SK-N-SH (cell line): ENCODE data around the gene KCNJ3. TPM values are rescaled to one million over a fixed set of nuclear protein-coding genes. Genes with fewer than 3 reads are reported as not detected.

Experiments used
- CTCF ChIA-PET: fragments of 300-600, 350-600 bp; formaldehyde crosslinking; extraction: SDS; loops from one replicate; lab custom pipeline; 2021; lab: Yijun Ruan, JAX
- POLR2A ChIA-PET: fragments of 350-600 bp; sonication (Branson Sonifier 250); formaldehyde crosslinking; extraction: SDS; loops from one replicate; lab custom pipeline; 2020; ENCODE audit warnings: antibody characterized with exemption, inconsistent platforms; lab: Yijun Ruan, JAX
- DNase-seq: peaks from one replicate; pipeline ENCODE4 v3.0.0; 2012
- H2AFZ ChIP-seq: fragments of 200-600 bp; sonication (generic); 2 replicates; pipeline ENCODE4 v1.8.1; 2016; ENCODE audit warnings: antibody characterized with exemption, mild to moderate bottlenecking, low read depth
- H3F3A ChIP-seq: fragments of 200-600 bp; sonication (generic); replicated peaks from 2 replicates; pipeline ENCODE3; 2016; ENCODE audit warnings: antibody characterized with exemption, mild to moderate bottlenecking; ENCODE audit not compliant: insufficient read depth
- H3K27ac ChIP-seq, 2 experiments: fragments of 200-500 bp in 1 of 2; fragments of 200-600 bp in 1 of 2; sonication (Bioruptor generic) in 1 of 2; sonication (generic), shearing (Covaris generic) in 1 of 2; 2 replicates each; pipeline versions ENCODE4 v1.5.1 to v1.6.1; 2014 to 2016; ENCODE audit warnings: low read depth in 2 of 2, inconsistent platforms in 1 of 2, low read length in 1 of 2, mild to moderate bottlenecking in 1 of 2, mixed read lengths in 1 of 2
- H3K27me3 ChIP-seq: fragments of 200-600 bp; sonication (generic), shearing (Covaris generic); 2 replicates; pipeline ENCODE4 v1.6.1; 2016; ENCODE audit warnings: mixed run types; ENCODE audit not compliant: insufficient read depth
- H3K36me3 ChIP-seq, 2 experiments: fragments of 200-500 bp in 1 of 2; fragments of 200-600 bp in 1 of 2; sonication (Bioruptor generic) in 1 of 2; sonication (generic) in 1 of 2; replicated peaks in 1 of 2; 2 replicates each; pipeline versions ENCODE3 to v1.5.1; 2014 to 2016; ENCODE audit warnings: low read length in 1 of 2, mild to moderate bottlenecking in 1 of 2; ENCODE audit not compliant: insufficient read depth in 2 of 2, control insufficient read depth in 1 of 2
- H3K4me1 ChIP-seq, 2 experiments: fragments of 200-500 bp in 1 of 2; fragments of 200-600 bp in 1 of 2; sonication (Bioruptor generic) in 1 of 2; sonication (generic), shearing (Covaris generic) in 1 of 2; 2 replicates each; pipeline versions ENCODE4 v1.5.1 to v1.6.1; 2014 to 2016; ENCODE audit warnings: low read depth in 1 of 2, low read length in 1 of 2, mixed run types in 1 of 2; ENCODE audit not compliant: insufficient read depth in 2 of 2, control insufficient read depth in 1 of 2
- H3K4me2 ChIP-seq: fragments of 200-600 bp; sonication (generic), shearing (Covaris generic); 2 replicates; pipeline ENCODE4 v1.6.1; 2017; ENCODE audit warnings: mixed run types
- H3K4me3 ChIP-seq, 2 experiments: fragments of 200-500 bp in 1 of 2; fragments of 200-600 bp in 1 of 2; sonication (Bioruptor generic) in 1 of 2; sonication (generic), shearing (Covaris generic) in 1 of 2; 2 replicates each; pipeline versions ENCODE4 v1.5.1 to v1.8.1; 2014 to 2016; ENCODE audit warnings: low read depth in 2 of 2, inconsistent platforms in 1 of 2, low read length in 1 of 2, mild to moderate bottlenecking in 1 of 2, mixed read lengths in 1 of 2, moderate library complexity in 1 of 2
- H3K79me2 ChIP-seq: fragments of 200-600 bp; sonication (generic); 2 replicates; pipeline ENCODE4 v1.8.1; 2017; ENCODE audit warnings: mild to moderate bottlenecking; ENCODE audit not compliant: insufficient read depth
- H3K9ac ChIP-seq: fragments of 200-600 bp; sonication (generic); 2 replicates; pipeline ENCODE4 v1.6.1; 2017; ENCODE audit warnings: mixed run types
- H3K9me2 ChIP-seq: fragments of 200-600 bp; sonication (generic); 2 replicates; pipeline ENCODE4 v1.6.1; 2017; ENCODE audit warnings: mixed run types
- H3K9me3 ChIP-seq: fragments of 200-600 bp; sonication (generic); 2 replicates; pipeline ENCODE4 v1.6.1; 2017; ENCODE audit warnings: mixed run types, mild to moderate bottlenecking, moderate library complexity
- H4K20me1 ChIP-seq: fragments of 200-600 bp; sonication (generic); 2 replicates; pipeline ENCODE4 v1.6.1; 2017; ENCODE audit warnings: mild to moderate bottlenecking, mixed run types; ENCODE audit not compliant: insufficient read depth
- CHD2 ChIP-seq: fragments of 150-350 bp; IDR thresholded peaks from 2 replicates; pipeline ENCODE4 v1.6.1; 2018; ENCODE audit warnings: low read length; ENCODE audit not compliant: partially characterized antibody
- CTCF ChIP-seq: fragments of 200-600 bp; sonication (generic); IDR thresholded peaks from 2 replicates; pipeline ENCODE4 v1.6.1; 2017; ENCODE audit warnings: antibody characterized with exemption, mild to moderate bottlenecking, moderate library complexity
- EP300 ChIP-seq, 2 experiments: IDR thresholded peaks; 2 replicates each; pipeline versions ENCODE4 v1.4.0 to v1.6.1; 2012; ENCODE audit warnings: borderline replicate concordance in 1 of 2, low read depth in 1 of 2, low read length in 1 of 2
- FOSL2 ChIP-seq: IDR thresholded peaks from 2 replicates; pipeline ENCODE4 v1.4.0; 2012; ENCODE audit warnings: low read depth, mild to moderate bottlenecking, moderate library complexity, borderline replicate concordance
- FOXM1 ChIP-seq: IDR thresholded peaks from 2 replicates; pipeline ENCODE4 v1.4.0; 2012; ENCODE audit warnings: low read depth, mild to moderate bottlenecking
- GATA2 ChIP-seq: sonication (generic); formaldehyde crosslinking; IDR thresholded peaks from 2 replicates; pipeline ENCODE4 v1.5.0; 2020; ENCODE audit warnings: mild to moderate bottlenecking, missing genetic modification reagents
- JUND ChIP-seq: IDR thresholded peaks from 2 replicates; pipeline ENCODE4 v1.4.0; 2012
- MAX ChIP-seq: IDR thresholded peaks from 2 replicates; pipeline ENCODE4 v1.4.0; 2012; ENCODE audit warnings: low read depth
- MEF2A ChIP-seq: IDR thresholded peaks from 2 replicates; pipeline ENCODE4 v1.4.0; 2012; ENCODE audit warnings: low read depth, borderline replicate concordance
- MXI1 ChIP-seq: IDR thresholded peaks from 2 replicates; pipeline ENCODE4 v1.6.1; 2012; ENCODE audit warnings: mild to moderate bottlenecking, low read depth, low read length, improper control_type of control experiment
- NFIC ChIP-seq: IDR thresholded peaks from 2 replicates; pipeline ENCODE4 v1.4.0; 2012; ENCODE audit warnings: borderline replicate concordance
- RAD21 ChIP-seq: IDR thresholded peaks from 2 replicates; pipeline ENCODE4 v1.6.1; 2012; ENCODE audit warnings: mild to moderate bottlenecking, low read length
- REST ChIP-seq: IDR thresholded peaks from 2 replicates; pipeline ENCODE4 v1.6.1; 2012; ENCODE audit warnings: mild to moderate bottlenecking, low read depth, low read length, moderate library complexity
- RXRA ChIP-seq: IDR thresholded peaks from 2 replicates; pipeline ENCODE4 v1.4.0; 2012; ENCODE audit warnings: low read depth, mild to moderate bottlenecking, borderline replicate concordance
- TAF1 ChIP-seq: IDR thresholded peaks from 2 replicates; pipeline ENCODE4 v1.6.1; 2012; ENCODE audit warnings: low read depth, mild to moderate bottlenecking, low read length, moderate library complexity, borderline replicate concordance
- TCF12 ChIP-seq: IDR thresholded peaks from 2 replicates; pipeline ENCODE4 v1.4.0; 2012
- USF1 ChIP-seq: IDR thresholded peaks from 2 replicates; pipeline ENCODE4 v1.4.0; 2012; ENCODE audit warnings: low read depth, borderline replicate concordance
- USF2 ChIP-seq: fragments of 150-350 bp; IDR thresholded peaks from 2 replicates; pipeline ENCODE4 v1.6.1; 2017; ENCODE audit warnings: antibody characterized with exemption, low read length, low read depth, borderline replicate concordance
- WGBS: methylation state at CpG from one replicate; pipeline ENCODE4 v1.1.6; 2017; ENCODE audit warnings: low lambda C conversion rate; 5-methylcytosine and 5-hydroxymethylcytosine counted together
- polyA plus RNA-seq, 3 experiments: library from polyadenylated mRNA; depleted of rRNA; stranded (reverse); fragments of >200 nt; gene quantifications; 2 replicates each; pipeline ENCODE4 v1.2.3, GENCODE V29; 2012

KCNJ3 gene
- polyA plus RNA-seq, 1 of the 3 experiments (the other 2 are of a cell fraction) = not detected

GRCh38 chr2:154846842-154847241 lies 148.3 kb downstream of the KCNJ3 start:
- Histone ChIP-seq H3K79me2 (no peaks in the 10 kb centered on the region), H3K9me3 (no peaks in the 10 kb centered on the region), H4K20me1 (no peaks in the 10 kb centered on the region), H3K9me2 (no peaks in the 10 kb centered on the region), H3K4me1 (no peaks in the 10 kb centered on the region), H3K27me3 (no peaks in the 10 kb centered on the region), H3F3A (no peaks in the 10 kb centered on the region), H3K4me2 (no peak overlapping the region), H3K9ac (no peak overlapping the region), H3K4me3 (no peak overlapping the region), H3K27ac (no peak overlapping the region), H2AFZ (no peak overlapping the region), H3K36me3 (no peaks in the 10 kb centered on the region)
- DNase-seq = no peak
- POLR2A ChIA-PET = no interaction called here
- 3% methylated on average over 1 of the region's 1 CpG for WGBS
- no peak for TF ChIP-seq TCF12
- TF ChIP-seq NFIC = no peak
- no peak for TF ChIP-seq GATA2 (CRISPR knock-in tag)
- TF ChIP-seq EP300 (IDR thresholded peaks at IDR 0.05; ENCODE audit: borderline replicate concordance in 1 of 2, low read depth in 1 of 2, low read length in 1 of 2) = no peak
- no peak for TF ChIP-seq MXI1
- TF ChIP-seq REST = no peak
- no peak for TF ChIP-seq FOXM1
- no peak for TF ChIP-seq RXRA
- no peak for TF ChIP-seq USF1
- TF ChIP-seq CTCF = no peak
- no peak for TF ChIP-seq JUND
- TF ChIP-seq CHD2 = no peak
- TF ChIP-seq FOSL2 = no peak
- TF ChIP-seq TAF1 = no peak
- TF ChIP-seq RAD21 = no peak
- no peak for TF ChIP-seq MAX
- TF ChIP-seq USF2 = no peak
- no peak for TF ChIP-seq MEF2A
- CTCF ChIA-PET = interaction anchor here (0.7 to 1.2 kb wide), 3 partner anchors 17 to 98 kb away, joined by 3 to 4 read pairs (median 3); no protein-coding TSS in a partner anchor
